HT-29 (cell line): ENCODE data around the gene MEP1B. TPM values are rescaled to one million over a fixed set of nuclear protein-coding genes. Genes with fewer than 3 reads are reported as not detected.
"Not testable (repeated sequence)": the region's sequence is repeated elsewhere in the genome, so short reads cannot be mapped to it uniquely, and the experiment has no call there.

ENCODE experiments used
- DNase-seq: peaks from one replicate; pipeline ENCODE4 v3.0.0-alpha.2; 2015; ENCODE audit warnings: low spot score
- total RNA-seq: library from RNA; depleted of rRNA; stranded (reverse); fragments of >200 nt; shearing (Covaris generic); gene quantifications from 2 replicates; pipeline ENCODE4 v1.2.3, GENCODE V29; 2014

Gene MEP1B
- total RNA-seq, 1 experiment from 2014 or later = not detected

DNA sequence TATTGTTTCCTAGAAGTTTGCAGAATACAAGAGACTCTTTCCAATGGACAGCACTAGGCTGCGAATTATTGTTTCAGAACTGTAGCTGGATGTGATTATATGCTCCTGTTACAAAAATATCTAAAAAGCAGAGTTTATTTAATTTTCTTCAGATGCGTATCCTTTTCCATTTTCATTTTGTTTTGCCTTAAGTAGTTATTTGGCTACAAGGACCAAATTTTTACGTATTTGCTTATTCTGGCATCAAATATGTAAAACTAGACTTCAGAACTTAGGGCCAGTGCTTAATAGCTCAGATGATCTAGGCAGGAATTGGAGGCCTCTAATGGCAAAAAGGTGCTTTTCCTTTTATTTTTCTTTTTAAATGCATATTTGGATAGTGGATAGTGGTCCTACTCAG is 18.7 kb downstream of the MEP1B start:
- no peak for DNase-seq

DNA sequence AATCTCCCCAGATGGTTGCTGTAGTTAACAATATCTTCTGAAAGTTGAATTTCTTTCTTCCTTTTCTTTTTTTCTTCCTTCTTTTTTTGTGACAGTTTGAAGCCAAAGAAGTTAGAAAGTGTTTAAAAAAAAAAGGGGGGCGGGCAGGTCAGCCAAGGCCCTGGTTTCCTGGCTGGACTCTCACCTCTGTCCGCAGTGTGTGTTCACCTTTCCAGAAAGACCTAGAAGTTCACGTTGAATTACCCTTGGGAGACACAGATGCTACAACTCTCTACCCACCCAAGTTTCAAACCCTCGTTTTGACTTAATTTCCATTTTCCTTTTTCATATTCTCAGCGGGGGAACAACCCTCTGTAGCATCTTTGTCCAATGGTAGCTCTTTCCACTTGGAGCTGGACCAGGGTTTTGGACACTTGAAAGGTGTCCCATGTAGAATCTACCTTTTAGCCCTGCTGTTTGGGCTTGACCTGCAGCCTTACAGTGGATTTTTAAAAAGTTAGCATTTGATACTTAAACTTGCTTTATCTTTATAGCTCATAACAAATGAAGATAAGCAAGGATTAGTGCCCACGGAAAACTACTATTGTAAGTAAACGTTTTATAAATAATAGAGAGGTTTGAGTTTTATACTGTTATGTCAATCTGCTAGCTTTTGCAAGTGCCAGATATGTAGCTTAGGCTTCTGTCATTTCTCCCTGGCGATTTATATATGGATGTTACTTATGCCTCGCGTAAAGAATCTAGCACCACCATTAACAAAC is 20.0 kb downstream of the MEP1B start:
- DNase-seq = no peak

DNA sequence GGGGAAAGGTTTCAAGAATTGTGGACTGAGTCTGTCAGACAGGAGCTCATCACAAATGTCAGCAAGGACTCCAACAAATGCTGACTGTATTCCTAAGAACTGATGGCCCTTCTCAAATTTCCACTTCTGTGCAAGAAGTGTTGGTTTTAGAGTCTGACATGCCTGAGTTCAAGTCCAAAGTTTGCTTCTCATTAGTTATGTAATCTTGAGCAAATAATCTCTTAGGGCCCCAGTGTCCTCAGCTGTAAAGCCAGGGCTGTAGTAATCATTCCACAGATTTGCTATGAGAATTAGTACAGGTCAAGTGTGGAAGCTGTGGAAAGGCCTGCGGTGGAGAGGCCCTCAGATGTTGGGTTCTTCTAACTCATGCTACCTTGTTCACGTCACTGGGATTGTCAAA is 23.9 kb downstream of the MEP1B start:
- no peak for DNase-seq

DNA sequence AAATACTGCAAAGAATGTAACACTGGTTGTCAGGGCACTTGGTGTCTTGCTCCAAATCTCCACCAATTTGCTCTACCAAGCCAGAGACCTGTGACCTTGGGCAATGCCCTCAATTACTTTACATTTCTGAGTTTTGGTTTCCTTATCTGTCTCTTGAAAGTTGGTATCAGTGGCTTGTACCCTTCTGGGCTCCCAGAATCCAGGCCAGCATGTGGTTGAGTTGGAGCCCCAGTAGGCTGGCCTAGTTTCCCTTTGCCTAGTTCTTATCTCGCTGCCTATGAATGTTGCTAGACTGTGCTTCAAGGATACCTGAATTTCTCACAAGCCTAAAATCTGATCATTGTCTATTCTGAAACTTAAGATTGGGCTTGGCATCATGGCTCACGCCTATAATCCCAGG is 26.6 kb downstream of the MEP1B start:
- no peak for DNase-seq

DNA sequence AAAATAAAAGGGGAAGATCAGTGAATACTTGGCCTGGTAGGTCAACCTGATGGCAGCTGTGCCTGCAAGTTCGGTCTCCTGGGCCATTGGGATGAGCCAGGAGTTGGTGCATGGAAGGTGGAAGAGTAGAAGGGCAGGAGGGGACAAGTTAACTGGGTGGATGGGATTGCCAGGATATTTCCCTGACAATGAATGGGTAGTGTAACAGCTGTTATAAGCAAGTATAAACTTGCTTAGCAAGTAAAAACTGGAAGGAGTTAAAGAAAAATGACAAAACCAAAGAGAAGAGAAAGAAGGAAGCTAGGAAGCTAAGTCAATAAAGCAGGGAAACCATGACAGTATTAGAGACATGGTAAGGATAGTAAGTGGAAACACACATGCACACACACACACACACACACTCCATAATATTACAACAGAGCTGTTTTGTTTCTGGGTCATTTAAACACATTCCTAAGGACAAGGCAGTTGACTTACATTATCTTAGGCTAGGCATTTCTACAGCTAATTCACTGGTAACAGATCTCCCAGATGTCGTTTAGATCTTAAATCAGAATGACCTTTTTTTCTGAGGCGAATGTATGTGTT is 29.7 kb downstream of the MEP1B start:
- DNase-seq = no peak

GRCh38 chr18:32233348-32233747 is 43.5 kb downstream of the MEP1B start:
- DNase-seq = not testable (repeated sequence)

DNA sequence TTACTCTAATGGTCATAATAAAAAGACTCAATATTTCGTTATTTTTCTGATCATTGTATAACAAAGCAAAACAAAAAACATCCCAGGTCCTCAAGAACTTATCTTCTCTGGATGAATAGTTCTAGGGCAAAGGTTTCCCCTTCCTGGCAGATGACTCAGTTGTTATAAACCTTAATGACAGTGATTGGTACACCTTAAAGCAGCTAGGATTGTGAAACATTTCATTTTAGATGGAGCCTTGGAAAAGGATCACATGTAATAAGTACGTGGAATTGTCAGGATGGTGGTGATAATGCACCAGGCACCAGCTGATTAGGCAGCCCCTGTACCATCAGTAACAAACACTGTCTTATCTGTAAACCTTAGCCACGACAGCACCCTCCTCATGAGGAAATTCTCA is 47.2 kb downstream of the MEP1B start:
- DNase-seq = no peak

- no peak for DNase-seq
Observed at GRCh38 chr18:32238635-32239268, 48.9 kb downstream of the MEP1B start.

DNA sequence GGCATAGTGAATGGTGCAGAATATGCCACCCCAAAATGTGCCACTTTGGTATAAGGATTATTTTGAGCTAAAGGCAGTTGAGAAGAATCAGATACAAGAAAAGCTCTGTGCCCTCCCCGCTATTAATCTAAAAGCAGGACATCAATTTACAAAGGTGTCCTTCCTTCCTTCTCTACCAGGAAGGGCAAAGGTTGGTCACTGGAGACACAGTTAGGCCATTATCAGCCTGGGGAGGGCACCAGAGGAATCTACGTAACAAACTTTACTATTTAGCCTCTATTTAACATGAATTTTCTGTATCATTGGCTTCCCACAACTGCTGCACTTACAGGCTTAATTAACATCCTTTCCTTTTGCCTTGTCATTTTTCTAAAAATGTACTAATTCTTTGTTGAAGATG is 52.6 kb downstream of the MEP1B start:
- no peak for DNase-seq

DNA sequence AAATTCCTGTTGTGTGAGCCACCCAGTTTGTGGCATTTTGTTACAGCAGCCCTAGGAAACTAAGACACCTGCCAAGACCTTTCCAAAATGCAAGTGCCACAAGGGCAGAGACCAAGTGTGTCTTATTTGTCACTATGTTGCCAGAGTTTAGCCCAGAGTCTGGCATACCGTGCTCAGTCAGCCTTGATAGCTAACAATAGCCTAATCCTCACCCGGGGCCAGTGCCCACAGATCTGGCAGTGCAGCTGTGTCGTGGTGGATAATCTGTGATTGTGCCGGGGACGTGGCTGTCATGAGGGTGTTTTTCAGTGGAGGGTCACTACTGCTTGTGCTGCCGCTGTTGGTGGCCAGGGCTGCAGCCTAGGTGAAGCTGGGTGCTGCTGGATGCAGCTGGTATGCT is 53.5 kb downstream of the MEP1B start:
- DNase-seq = no peak

- no peak for DNase-seq
Observed at GRCh38 chr18:32244881-32245280, 55.0 kb downstream of the MEP1B start.

- no peak for DNase-seq
Observed at GRCh38 chr18:32249147-32249929, 59.5 kb downstream of the MEP1B start.

GRCh38 chr18:32251466-32251865 is 61.6 kb downstream of the MEP1B start:
- no peak for DNase-seq

DNA sequence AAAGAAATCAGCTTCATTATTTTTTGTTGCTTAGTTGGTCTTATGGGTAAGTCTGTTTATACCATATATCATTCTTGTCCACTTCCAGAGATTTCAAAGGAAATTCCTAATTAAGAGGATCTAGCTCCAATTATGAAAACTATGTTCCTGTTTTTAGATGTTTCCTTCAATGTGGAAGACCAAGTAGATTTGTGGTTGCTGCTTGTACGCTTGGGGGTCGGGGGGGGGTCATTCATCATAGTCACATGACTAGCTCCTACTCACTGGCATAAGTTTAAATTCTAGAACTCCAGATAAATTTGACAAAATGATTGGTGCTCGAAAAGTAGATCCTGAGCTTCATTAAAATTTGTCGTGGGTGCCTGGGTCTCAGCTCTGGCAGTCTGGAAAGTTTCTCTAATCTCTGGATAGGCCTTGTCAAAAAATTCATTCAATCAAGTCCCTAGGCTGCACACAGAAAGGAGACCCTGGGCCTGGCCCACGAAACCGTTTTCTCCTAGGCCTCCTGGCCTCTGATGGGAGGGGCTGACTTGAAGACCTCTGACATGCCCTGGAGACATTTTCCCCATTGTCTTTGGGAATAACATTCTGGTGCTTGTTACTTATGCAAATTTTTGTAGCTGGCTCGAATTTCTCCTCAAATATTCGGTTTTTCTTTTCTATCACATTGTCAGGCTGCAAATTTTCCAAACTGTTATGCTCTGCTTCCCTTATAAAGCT is 62.5 kb downstream of the MEP1B start:
- no peak for DNase-seq

- no peak for DNase-seq
Observed at GRCh38 chr18:32255570-32255969, 65.7 kb downstream of the MEP1B start.

DNA sequence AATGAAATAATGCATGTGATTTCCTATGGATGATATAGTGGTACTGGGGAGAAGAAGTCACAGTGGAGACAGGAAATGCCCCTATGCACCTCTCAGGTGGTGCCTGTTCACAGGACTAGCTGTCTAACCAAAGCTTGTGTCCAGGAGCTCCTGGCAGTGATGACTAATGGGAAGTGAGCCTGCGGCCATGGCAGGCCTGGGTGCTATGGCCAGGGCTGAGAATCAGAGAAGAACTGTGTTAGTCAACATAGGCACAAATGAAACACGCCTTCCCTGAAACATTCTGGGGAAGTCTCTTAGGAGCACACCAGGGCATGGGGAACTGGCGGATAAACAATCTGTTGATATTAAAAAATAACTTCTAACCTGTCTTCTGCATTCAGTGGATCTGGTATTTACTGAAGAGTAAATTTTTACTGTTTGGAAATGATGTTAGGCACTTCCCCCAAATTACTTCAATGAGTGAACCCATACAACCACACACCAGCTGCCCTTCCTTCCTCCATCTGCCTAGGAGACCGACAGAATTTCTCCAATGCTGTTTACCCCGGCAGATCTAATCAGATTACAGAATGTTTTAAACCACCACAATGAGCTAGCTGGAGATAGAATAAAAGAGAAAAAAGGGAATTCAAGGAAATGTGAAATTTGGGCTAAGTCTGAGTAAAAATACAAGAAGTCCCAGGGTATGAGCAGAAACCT is 67.4 kb downstream of the MEP1B start:
- no peak for DNase-seq

DNA sequence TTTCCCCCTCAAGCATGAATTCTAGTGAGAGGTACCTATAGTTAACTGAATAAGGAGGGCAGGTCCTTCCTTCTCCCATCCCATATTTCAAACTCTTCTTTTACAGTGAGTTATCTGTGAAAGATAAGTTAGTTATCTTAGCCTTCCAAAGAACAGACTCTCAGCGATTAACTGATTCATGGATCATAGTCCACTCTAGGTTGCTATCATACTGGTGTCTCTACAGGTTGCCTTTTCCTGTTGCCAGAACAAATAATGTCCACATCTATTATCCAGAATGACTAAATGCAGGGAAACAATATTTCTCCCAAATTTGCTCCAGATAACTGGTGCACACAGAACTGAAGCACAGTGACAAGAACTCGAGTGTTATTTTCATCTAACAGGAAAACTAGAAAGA is 68.3 kb downstream of the MEP1B start:
- DNase-seq = no peak

GRCh38 chr18:32258558-32259204 is 68.8 kb downstream of the MEP1B start:
- no peak for DNase-seq

DNA sequence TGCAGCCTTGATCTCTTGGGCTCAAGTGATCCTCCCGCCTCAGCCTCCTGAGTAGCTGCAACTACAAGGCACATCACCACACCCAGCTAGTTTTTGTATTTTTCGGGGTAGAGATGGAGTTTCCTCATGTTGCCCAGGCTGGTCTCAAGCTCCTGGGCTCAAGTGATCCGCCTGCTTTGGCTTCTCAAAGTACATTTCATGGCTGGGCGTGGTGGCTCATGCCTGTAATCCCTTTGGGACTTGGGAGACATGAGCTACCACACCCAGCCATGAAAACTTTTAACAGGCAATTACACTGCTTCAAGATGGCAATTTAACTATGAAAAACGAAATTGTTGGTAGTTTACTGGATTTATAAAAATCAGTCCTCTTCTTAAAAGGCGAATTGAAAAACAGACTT is 69.7 kb downstream of the MEP1B start:
- DNase-seq = no peak

DNA sequence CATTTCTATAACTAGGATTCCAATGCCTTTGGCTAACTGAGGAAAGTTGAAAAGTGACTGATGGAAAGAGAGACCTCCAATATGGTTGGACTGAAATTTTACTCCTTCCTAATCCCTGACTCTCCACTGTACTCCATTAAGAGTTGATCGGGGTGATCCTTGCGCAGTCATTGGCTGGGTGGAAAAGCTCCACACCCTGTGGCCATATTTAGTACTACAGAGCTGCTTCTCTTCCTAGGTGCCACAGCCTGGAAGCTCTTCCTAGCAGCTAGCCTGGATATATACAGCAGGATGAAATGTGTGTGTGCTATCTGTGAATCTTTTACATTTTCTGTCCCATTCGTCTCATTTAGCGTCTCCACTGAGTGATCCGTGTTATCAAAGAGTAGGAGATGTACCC is 71.2 kb downstream of the MEP1B start:
- DNase-seq = peak; percentile 2
